ENCODE results near the gene MYLK2.
"Not testable (repeated sequence)": the region's sequence is repeated elsewhere in the genome, so short reads cannot be mapped to it uniquely, and the experiment has no call there.

MYLK2 gene

GRCh38 chr20:31816221-31816620 is 2.9 kb upstream of the MYLK2 start:
- DNase-seq, result no peak

GRCh38 chr20:31817461-31817860 is 1.7 kb upstream of the MYLK2 start:
- DNase-seq, result no peak

GRCh38 chr20:31818376-31818908 is 714 bp upstream of the MYLK2 start:
- no peak for DNase-seq

- no peak for DNase-seq
These were observed 1.1 kb downstream of the MYLK2 start for GRCh38 chr20:31820228-31820627.

- DNase-seq, result no peak
These were observed 2.3 kb downstream of the MYLK2 start for GRCh38 chr20:31821427-31821826.

GRCh38 chr20:31822421-31823330 is 3.5 kb downstream of the MYLK2 start:
- DNase-seq, result peak; percentile 39

- DNase-seq, result no peak
These were observed 4.4 kb downstream of the MYLK2 start for GRCh38 chr20:31823360-31824124.

- no peak for DNase-seq
These were observed 4.9 kb downstream of the MYLK2 start for GRCh38 chr20:31824125-31824485.

- no peak for DNase-seq
These were observed 5.6 kb downstream of the MYLK2 start for GRCh38 chr20:31824554-31825313.

- DNase-seq, result no peak
These were observed 6.9 kb downstream of the MYLK2 start for GRCh38 chr20:31826074-31826473.

- no peak for DNase-seq
These were observed 7.9 kb downstream of the MYLK2 start for GRCh38 chr20:31827059-31827458.

- not testable (repeated sequence) for DNase-seq
These were observed 8.9 kb downstream of the MYLK2 start for GRCh38 chr20:31828016-31828415.

- no peak for DNase-seq
These were observed 10.6 kb downstream of the MYLK2 start for GRCh38 chr20:31829731-31830130.

- no peak for DNase-seq
These were observed 11.3 kb downstream of the MYLK2 start for GRCh38 chr20:31830406-31830981.

- no peak for DNase-seq
These were observed 12.1 kb downstream of the MYLK2 start for GRCh38 chr20:31831211-31831610.

GRCh38 chr20:31831771-31832306 is 12.7 kb downstream of the MYLK2 start:
- DNase-seq, result no peak

GRCh38 chr20:31833130-31833930 is 14.2 kb downstream of the MYLK2 start:
- no peak for DNase-seq

- no peak for DNase-seq
These were observed 14.9 kb downstream of the MYLK2 start for GRCh38 chr20:31833931-31834521.

GRCh38 chr20:31835554-31835953 is 16.4 kb downstream of the MYLK2 start:
- no peak for DNase-seq

GRCh38 chr20:31835977-31836852 is 17.1 kb downstream of the MYLK2 start:
- DNase-seq, result no peak

All from NCI-H748 treated with DMSO at 0.1 percent for 48 hours (cell line).